Epidermal melanocyte (primary cell): ENCODE results near the gene ALDH2.
"Not testable (repeated sequence)": the region's sequence is repeated elsewhere in the genome, so short reads cannot be mapped to it uniquely, and the experiment has no call there.

Experiments used
- DNase-seq: peaks from one replicate; pipeline ENCODE4 v3.0.0; 2011; ENCODE audit warnings: low spot score; ENCODE audit not compliant: insufficient read length

ALDH2 gene

GRCh38 chr12:111758120-111758561 lies 8.6 kb upstream of the ALDH2 start:
- no peak for DNase-seq

GRCh38 chr12:111759271-111759670 lies 7.5 kb upstream of the ALDH2 start:
- DNase-seq: no peak

- DNase-seq: no peak
Measured at GRCh38 chr12:111759991-111760390, 6.7 kb upstream of the ALDH2 start.

GRCh38 chr12:111761099-111761498 lies 5.6 kb upstream of the ALDH2 start:
- DNase-seq: no peak

GRCh38 chr12:111761706-111762105 lies 5.0 kb upstream of the ALDH2 start:
- no peak for DNase-seq

GRCh38 chr12:111763552-111763951 lies 3.2 kb upstream of the ALDH2 start:
- DNase-seq: not testable (repeated sequence)

GRCh38 chr12:111764120-111764821 lies 2.5 kb upstream of the ALDH2 start:
- no peak for DNase-seq

GRCh38 chr12:111767362-111768158 lies 827 bp downstream of the ALDH2 start:
- no peak for DNase-seq

GRCh38 chr12:111768159-111768895 lies 1.6 kb downstream of the ALDH2 start:
- DNase-seq: no peak

- no peak for DNase-seq
Measured at GRCh38 chr12:111769599-111769998, 2.9 kb downstream of the ALDH2 start.

GRCh38 chr12:111773801-111774551 lies 7.2 kb downstream of the ALDH2 start:
- no peak for DNase-seq

GRCh38 chr12:111775205-111776193 lies 8.8 kb downstream of the ALDH2 start:
- DNase-seq: no peak

GRCh38 chr12:111776836-111777344 lies 10.2 kb downstream of the ALDH2 start:
- DNase-seq: no peak

- no peak for DNase-seq
Measured at GRCh38 chr12:111777345-111778045, 10.8 kb downstream of the ALDH2 start.

GRCh38 chr12:111780166-111780565 lies 13.4 kb downstream of the ALDH2 start:
- no peak for DNase-seq

GRCh38 chr12:111780615-111781014 lies 13.9 kb downstream of the ALDH2 start:
- DNase-seq: no peak

GRCh38 chr12:111781085-111781658 lies 14.4 kb downstream of the ALDH2 start:
- DNase-seq: no peak

GRCh38 chr12:111783046-111783445 lies 16.3 kb downstream of the ALDH2 start:
- DNase-seq: no peak

- no peak for DNase-seq
Measured at GRCh38 chr12:111784953-111785352, 18.2 kb downstream of the ALDH2 start.
